GM12878 (cell line): ENCODE results near the gene RPL3. TPM values are rescaled to one million over a fixed set of nuclear protein-coding genes. Genes with fewer than 3 reads are reported as not detected.

Experiments
- ATAC-seq: fragments of 200-7000 bp; cut with Tn5 transposase; 3 replicates; pipeline ENCODE4 v1.9.1; 2020; ENCODE audit warnings: mild to moderate bottlenecking, moderate library complexity
- BruUV-seq: library from RNA; stranded (reverse); fragments of 400-500 nt; replicated peaks from 2 replicates; lab custom pipeline; 2021; lab: Mats Ljungman, UMichigan
- CTCF ChIA-PET: fragments of 300-600 bp; sonication (Branson Sonifier 250); formaldehyde crosslinking; extraction: SDS; loops from one replicate; lab custom pipeline; 2021; ENCODE audit warnings: inconsistent platforms; lab: Yijun Ruan, JAX
- POLR2A ChIA-PET: fragments of 350-600 bp; formaldehyde crosslinking; extraction: SDS; loops from one replicate; lab custom pipeline; 2021; ENCODE audit warnings: inconsistent platforms; lab: Charles Lee
- RAD21 ChIA-PET: fragments of 300-600 bp; sonication (Branson Sonifier 250); formaldehyde crosslinking; loops from one replicate; lab custom pipeline; 2023; ENCODE audit warnings: antibody characterized with exemption; ENCODE audit not compliant: unreplicated experiment; lab: Charles Lee
- SMC1A ChIA-PET: fragments of 300-600 bp; sonication (Branson Sonifier 250); formaldehyde crosslinking; loops from one replicate; lab custom pipeline; 2023; ENCODE audit not compliant: unreplicated experiment, uncharacterized antibody; lab: Charles Lee
- DNase-seq: peaks from one replicate; pipeline ENCODE4 v3.0.0-alpha.2; 2011; ENCODE audit warnings: low read depth, low spot score
- FAIRE-seq: peaks from 3 replicates; lab custom pipeline; 2011; peaks lifted over from hg19 to GRCh38; lab: Jason Lieb, UNC
- H2AFZ ChIP-seq: 2 replicates; pipeline ENCODE4 v1.6.0; 2011; ENCODE audit warnings: low read depth, low read length, control low read depth; ENCODE audit not compliant: control insufficient read depth
- H3K27ac ChIP-seq: 2 replicates; pipeline ENCODE4 v1.5.1; 2011; ENCODE audit warnings: control low read depth; ENCODE audit not compliant: control insufficient read depth, insufficient read depth
- H3K27me3 ChIP-seq, 2 experiments: replicated peaks in 1 of 2; 2 replicates each; pipeline versions ENCODE4 v1.6.0 to v1.6.1; 2011; ENCODE audit warnings: low read length in 1 of 2; ENCODE audit not compliant: control insufficient read depth in 2 of 2, insufficient read depth in 2 of 2
- H3K36me3 ChIP-seq, 2 experiments: 2 replicates each; pipeline ENCODE4 v1.5.1; 2011; ENCODE audit warnings: low read length in 1 of 2; ENCODE audit not compliant: control insufficient read depth in 2 of 2, insufficient read depth in 2 of 2
- H3K4me1 ChIP-seq: 2 replicates; pipeline ENCODE4 v1.6.1; 2011; ENCODE audit warnings: mild to moderate bottlenecking, low read length, moderate library complexity, mixed read lengths; ENCODE audit not compliant: control insufficient read depth, insufficient read depth
- H3K4me2 ChIP-seq: 2 replicates; pipeline ENCODE4 v1.6.0; 2011; ENCODE audit warnings: control low read depth; ENCODE audit not compliant: control insufficient read depth, insufficient read depth
- H3K4me3 ChIP-seq: fragments of 200-600 bp; sonication (generic); 2 replicates; pipeline ENCODE4 v1.5.1; 2016
- H3K79me2 ChIP-seq: 2 replicates; pipeline ENCODE4 v1.6.0; 2011; ENCODE audit warnings: low read length; ENCODE audit not compliant: control insufficient read depth, insufficient read depth
- H3K9ac ChIP-seq: 2 replicates; pipeline ENCODE4 v1.8.0; 2011; ENCODE audit warnings: low read length, control low read depth, mixed read lengths; ENCODE audit not compliant: control insufficient read depth, insufficient read depth
- H3K9me3 ChIP-seq: replicated peaks from 3 replicates; pipeline ENCODE4 v1.5.1; 2011; ENCODE audit warnings: mild to moderate bottlenecking, low read length; ENCODE audit not compliant: control insufficient read depth, insufficient read depth
- H4K20me1 ChIP-seq: 2 replicates; pipeline ENCODE4 v1.6.0; 2011; ENCODE audit not compliant: control insufficient read depth, insufficient read depth
- ELK1 ChIP-seq: IDR thresholded peaks from 2 replicates; pipeline ENCODE4 v1.6.1; 2012; ENCODE audit warnings: low read depth, low read length, improper control_type of control experiment
- FOS ChIP-seq: IDR thresholded peaks from 3 replicates; pipeline ENCODE4 v1.6.1; 2011; ENCODE audit warnings: borderline replicate concordance; ENCODE audit not compliant: insufficient read length; ENCODE audit errors: extremely low read depth
- HCFC1 ChIP-seq: fragments of 150-350 bp; IDR thresholded peaks from 2 replicates; pipeline ENCODE4 v1.6.1; 2014; ENCODE audit warnings: low read length
- LARP7 ChIP-seq: fragments of 450-650 bp; IDR thresholded peaks from 2 replicates; pipeline ENCODE4 v1.6.1; 2017; ENCODE audit warnings: mild to moderate bottlenecking
- MYC ChIP-seq: IDR thresholded peaks from 2 replicates; pipeline ENCODE4 v1.6.1; 2011; ENCODE audit warnings: mild to moderate bottlenecking, low read length, moderate library complexity, inconsistent platforms; ENCODE audit not compliant: insufficient read depth, insufficient replicate concordance, insufficient read length, severe bottlenecking
- NR2F1 ChIP-seq: fragments of 450-650 bp; conservative IDR thresholded peaks from 2 replicates; pipeline ENCODE4 v1.6.1; 2017; ENCODE audit warnings: mild to moderate bottlenecking
- POLR2A ChIP-seq: IDR thresholded peaks from 2 replicates; pipeline ENCODE4 v1.6.1; 2011; ENCODE audit warnings: low read depth, mild to moderate bottlenecking, low read length
- POU2F2 ChIP-seq: IDR thresholded peaks from 3 replicates; pipeline ENCODE4 v1.6.1; 2011; ENCODE audit warnings: low read depth, mild to moderate bottlenecking, low read length, borderline replicate concordance
- SMC3 ChIP-seq: IDR thresholded peaks from 2 replicates; pipeline ENCODE4 v1.6.1; 2011; ENCODE audit warnings: low read length, improper control_type of control experiment, borderline replicate concordance
- SPI1 ChIP-seq: IDR thresholded peaks from 2 replicates; pipeline ENCODE4 v1.6.1; 2011; ENCODE audit warnings: low read depth, mild to moderate bottlenecking, low read length, moderate library complexity, borderline replicate concordance; ENCODE audit not compliant: insufficient read depth
- ZNF217 ChIP-seq: fragments of 450-650 bp; IDR thresholded peaks from 2 replicates; pipeline ENCODE4 v1.6.1; 2017; ENCODE audit warnings: antibody characterized with exemption, mild to moderate bottlenecking
- WGBS: methylation state at CpG from one replicate; pipeline ENCODE4 v1.1.6; 2016; ENCODE audit warnings: low lambda C conversion rate; ENCODE audit not compliant: insufficient replicate concordance, insufficient coverage; ENCODE audit errors: missing lambda C conversion rate; 5-methylcytosine and 5-hydroxymethylcytosine counted together
- in situ Hi-C: fragments of 300-500 bp; cut with MboI; formaldehyde crosslinking; loops from 9 replicates; pipeline ENCODE4 v1.14.3; 2018; ENCODE audit warnings: mixed read lengths
- intact Hi-C: fragments of 100-400 bp; cut with micrococcal nuclease; formaldehyde crosslinking; loops from one replicate; pipeline ENCODE4 v1.14.2; 2022; ENCODE audit not compliant: unreplicated experiment
- polyA plus RNA-seq, 11 experiments: library from polyadenylated mRNA; depleted of rRNA in 4 of 11; unstranded in 6 of 11; stranded (reverse) in 5 of 11; fragments of >200 nt; fragmentation: Nextera tagmentation in 4 of 11; fragmentation: Illumina TruSeq in 1 of 11; extraction: Ambion mirVana in 4 of 11; extraction: Trizol in 1 of 11; gene quantifications; 1 replicate in 1 of 11; 2 replicates in 10 of 11; pipeline versions ENCODE4 v1.2.1 to v1.2.3, GENCODE V29; 2011 to 2016; ENCODE audit warnings: inconsistent platforms in 2 of 11, missing spikeins in 2 of 11, low read depth in 1 of 11
- total RNA-seq, 4 experiments: library from RNA; depleted of rRNA in 3 of 4; stranded (reverse); fragments of >200 nt in 3 of 4; fragmentation: Illumina TruSeq in 1 of 4; extraction: Trizol in 1 of 4; gene quantifications; 2 replicates each; pipeline versions ENCODE4 v1.2.1 to v1.2.3, GENCODE V29; 2013 to 2021
- TF ChIP-seq, protein P1 (sequence below): fragments of 450-650 bp; IDR thresholded peaks from 2 replicates; pipeline ENCODE4 v1.6.1; 2017; ENCODE audit warnings: mild to moderate bottlenecking
- TF ChIP-seq, protein P2 (sequence below): IDR thresholded peaks from 2 replicates; pipeline ENCODE4 v1.6.1; 2012; ENCODE audit warnings: improper control_type of control experiment, low read depth, low read length; ENCODE audit not compliant: insufficient replicate concordance
- TF ChIP-seq, protein P3 (sequence below): IDR thresholded peaks from 2 replicates; pipeline ENCODE4 v1.6.1; 2012; ENCODE audit warnings: mild to moderate bottlenecking, low read depth, low read length

RPL3 gene
- total and polyA plus RNA-seq, 10 of the 15 experiments (the other 5 are each of a cell fraction or from before 2014, with no cell fraction given) = 1,534 to 6,791 (median 3,992) TPM

DNA sequence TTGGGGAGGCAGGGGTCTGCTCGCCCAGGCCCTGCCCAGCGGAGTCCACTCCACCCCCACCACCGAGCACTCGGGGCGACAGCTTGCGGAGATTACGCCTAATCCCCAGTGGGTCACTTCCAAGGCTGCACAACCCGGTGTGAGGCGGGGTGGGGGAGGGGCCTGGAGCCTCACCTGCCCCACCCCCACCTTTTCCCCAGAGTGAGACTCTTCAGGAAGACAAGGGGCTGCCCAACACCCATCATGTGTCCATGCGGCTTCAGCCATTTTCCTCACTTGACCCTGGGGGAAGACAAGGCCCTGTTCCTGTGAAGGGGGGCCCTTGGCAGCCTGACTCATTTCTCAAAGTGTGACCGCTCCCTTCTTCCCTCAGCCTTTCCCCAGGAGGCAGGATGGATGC is 42.8 kb upstream of the RPL3 start:
- WGBS = 57% methylated on average over 11 of the region's 11 CpGs
- POLR2A ChIA-PET = no interaction called here
- intact Hi-C loops (no loop called here), in situ Hi-C loops (no loop called here)
- no peaks in the 10 kb centered on the region for H3K27me3 ChIP-seq
- RAD21 ChIA-PET = no interaction called here
- H3K9me3 ChIP-seq = no peaks in the 10 kb centered on the region
- no peaks in the 10 kb centered on the region for H3K79me2 ChIP-seq
- no peak overlapping the region for H2AFZ ChIP-seq
- no peaks in the 10 kb centered on the region for H4K20me1 ChIP-seq
- no TSS peak for BruUV-seq
- H3K27ac ChIP-seq = no peak overlapping the region
- ATAC-seq (no peak), FAIRE-seq (no peak), DNase-seq (no peak)
- no peaks in the 10 kb centered on the region for H3K4me1 ChIP-seq
- no peak overlapping the region for H3K4me3 ChIP-seq
- H3K4me2 ChIP-seq = no peak overlapping the region
- SMC1A ChIA-PET = no interaction called here
- no peak overlapping the region for H3K9ac ChIP-seq
- H3K36me3 ChIP-seq = no peaks in the 10 kb centered on the region
- CTCF ChIA-PET = no interaction called here
- TF ChIP-seq HCFC1 = no peak
- TF ChIP-seq, protein P1, sequence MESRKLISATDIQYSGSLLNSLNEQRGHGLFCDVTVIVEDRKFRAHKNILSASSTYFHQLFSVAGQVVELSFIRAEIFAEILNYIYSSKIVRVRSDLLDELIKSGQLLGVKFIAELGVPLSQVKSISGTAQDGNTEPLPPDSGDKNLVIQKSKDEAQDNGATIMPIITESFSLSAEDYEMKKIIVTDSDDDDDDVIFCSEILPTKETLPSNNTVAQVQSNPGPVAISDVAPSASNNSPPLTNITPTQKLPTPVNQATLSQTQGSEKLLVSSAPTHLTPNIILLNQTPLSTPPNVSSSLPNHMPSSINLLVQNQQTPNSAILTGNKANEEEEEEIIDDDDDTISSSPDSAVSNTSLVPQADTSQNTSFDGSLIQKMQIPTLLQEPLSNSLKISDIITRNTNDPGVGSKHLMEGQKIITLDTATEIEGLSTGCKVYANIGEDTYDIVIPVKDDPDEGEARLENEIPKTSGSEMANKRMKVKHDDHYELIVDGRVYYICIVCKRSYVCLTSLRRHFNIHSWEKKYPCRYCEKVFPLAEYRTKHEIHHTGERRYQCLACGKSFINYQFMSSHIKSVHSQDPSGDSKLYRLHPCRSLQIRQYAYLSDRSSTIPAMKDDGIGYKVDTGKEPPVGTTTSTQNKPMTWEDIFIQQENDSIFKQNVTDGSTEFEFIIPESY = no peak
- no peak for TF ChIP-seq SMC3
- TF ChIP-seq SPI1 = no peak
- no peak for TF ChIP-seq ELK1
- no peak for TF ChIP-seq ZNF217
- no peak for TF ChIP-seq NR2F1
- no peak for TF ChIP-seq POLR2A
- TF ChIP-seq MYC = no peak
- TF ChIP-seq, protein P2, sequence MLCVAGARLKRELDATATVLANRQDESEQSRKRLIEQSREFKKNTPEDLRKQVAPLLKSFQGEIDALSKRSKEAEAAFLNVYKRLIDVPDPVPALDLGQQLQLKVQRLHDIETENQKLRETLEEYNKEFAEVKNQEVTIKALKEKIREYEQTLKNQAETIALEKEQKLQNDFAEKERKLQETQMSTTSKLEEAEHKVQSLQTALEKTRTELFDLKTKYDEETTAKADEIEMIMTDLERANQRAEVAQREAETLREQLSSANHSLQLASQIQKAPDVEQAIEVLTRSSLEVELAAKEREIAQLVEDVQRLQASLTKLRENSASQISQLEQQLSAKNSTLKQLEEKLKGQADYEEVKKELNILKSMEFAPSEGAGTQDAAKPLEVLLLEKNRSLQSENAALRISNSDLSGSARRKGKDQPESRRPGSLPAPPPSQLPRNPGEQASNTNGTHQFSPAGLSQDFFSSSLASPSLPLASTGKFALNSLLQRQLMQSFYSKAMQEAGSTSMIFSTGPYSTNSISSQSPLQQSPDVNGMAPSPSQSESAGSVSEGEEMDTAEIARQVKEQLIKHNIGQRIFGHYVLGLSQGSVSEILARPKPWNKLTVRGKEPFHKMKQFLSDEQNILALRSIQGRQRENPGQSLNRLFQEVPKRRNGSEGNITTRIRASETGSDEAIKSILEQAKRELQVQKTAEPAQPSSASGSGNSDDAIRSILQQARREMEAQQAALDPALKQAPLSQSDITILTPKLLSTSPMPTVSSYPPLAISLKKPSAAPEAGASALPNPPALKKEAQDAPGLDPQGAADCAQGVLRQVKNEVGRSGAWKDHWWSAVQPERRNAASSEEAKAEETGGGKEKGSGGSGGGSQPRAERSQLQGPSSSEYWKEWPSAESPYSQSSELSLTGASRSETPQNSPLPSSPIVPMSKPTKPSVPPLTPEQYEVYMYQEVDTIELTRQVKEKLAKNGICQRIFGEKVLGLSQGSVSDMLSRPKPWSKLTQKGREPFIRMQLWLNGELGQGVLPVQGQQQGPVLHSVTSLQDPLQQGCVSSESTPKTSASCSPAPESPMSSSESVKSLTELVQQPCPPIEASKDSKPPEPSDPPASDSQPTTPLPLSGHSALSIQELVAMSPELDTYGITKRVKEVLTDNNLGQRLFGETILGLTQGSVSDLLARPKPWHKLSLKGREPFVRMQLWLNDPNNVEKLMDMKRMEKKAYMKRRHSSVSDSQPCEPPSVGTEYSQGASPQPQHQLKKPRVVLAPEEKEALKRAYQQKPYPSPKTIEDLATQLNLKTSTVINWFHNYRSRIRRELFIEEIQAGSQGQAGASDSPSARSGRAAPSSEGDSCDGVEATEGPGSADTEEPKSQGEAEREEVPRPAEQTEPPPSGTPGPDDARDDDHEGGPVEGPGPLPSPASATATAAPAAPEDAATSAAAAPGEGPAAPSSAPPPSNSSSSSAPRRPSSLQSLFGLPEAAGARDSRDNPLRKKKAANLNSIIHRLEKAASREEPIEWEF = no peak
- TF ChIP-seq, protein P3, sequence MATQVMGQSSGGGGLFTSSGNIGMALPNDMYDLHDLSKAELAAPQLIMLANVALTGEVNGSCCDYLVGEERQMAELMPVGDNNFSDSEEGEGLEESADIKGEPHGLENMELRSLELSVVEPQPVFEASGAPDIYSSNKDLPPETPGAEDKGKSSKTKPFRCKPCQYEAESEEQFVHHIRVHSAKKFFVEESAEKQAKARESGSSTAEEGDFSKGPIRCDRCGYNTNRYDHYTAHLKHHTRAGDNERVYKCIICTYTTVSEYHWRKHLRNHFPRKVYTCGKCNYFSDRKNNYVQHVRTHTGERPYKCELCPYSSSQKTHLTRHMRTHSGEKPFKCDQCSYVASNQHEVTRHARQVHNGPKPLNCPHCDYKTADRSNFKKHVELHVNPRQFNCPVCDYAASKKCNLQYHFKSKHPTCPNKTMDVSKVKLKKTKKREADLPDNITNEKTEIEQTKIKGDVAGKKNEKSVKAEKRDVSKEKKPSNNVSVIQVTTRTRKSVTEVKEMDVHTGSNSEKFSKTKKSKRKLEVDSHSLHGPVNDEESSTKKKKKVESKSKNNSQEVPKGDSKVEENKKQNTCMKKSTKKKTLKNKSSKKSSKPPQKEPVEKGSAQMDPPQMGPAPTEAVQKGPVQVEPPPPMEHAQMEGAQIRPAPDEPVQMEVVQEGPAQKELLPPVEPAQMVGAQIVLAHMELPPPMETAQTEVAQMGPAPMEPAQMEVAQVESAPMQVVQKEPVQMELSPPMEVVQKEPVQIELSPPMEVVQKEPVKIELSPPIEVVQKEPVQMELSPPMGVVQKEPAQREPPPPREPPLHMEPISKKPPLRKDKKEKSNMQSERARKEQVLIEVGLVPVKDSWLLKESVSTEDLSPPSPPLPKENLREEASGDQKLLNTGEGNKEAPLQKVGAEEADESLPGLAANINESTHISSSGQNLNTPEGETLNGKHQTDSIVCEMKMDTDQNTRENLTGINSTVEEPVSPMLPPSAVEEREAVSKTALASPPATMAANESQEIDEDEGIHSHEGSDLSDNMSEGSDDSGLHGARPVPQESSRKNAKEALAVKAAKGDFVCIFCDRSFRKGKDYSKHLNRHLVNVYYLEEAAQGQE = no peak
- no peak for TF ChIP-seq LARP7
- TF ChIP-seq FOS = no peak
- no peak for TF ChIP-seq POU2F2
